K562 (cell line): ENCODE results near the gene BIVM. TPM values are rescaled to one million over a fixed set of nuclear protein-coding genes. Genes with fewer than 3 reads are reported as not detected.
A peak's percentile ranks its signal among the peaks of the same experiment; 100 is the strongest.

ENCODE experiments used
- ATAC-seq: fragments of 200-7000 bp; cut with Tn5 transposase; 3 replicates; pipeline ENCODE4 v1.9.1; 2020; ENCODE audit warnings: moderate library complexity
- BruUV-seq: library from RNA; stranded (reverse); fragments of 400-500 nt; replicated peaks from 2 replicates; lab custom pipeline; 2021; lab: Mats Ljungman, UMichigan
- CTCF ChIA-PET: fragments of 300-600 bp; formaldehyde crosslinking; extraction: SDS; loops from one replicate; lab custom pipeline; 2021; ENCODE audit warnings: low intra/inter-chr PET ratio; lab: Yijun Ruan, JAX
- POLR2A ChIA-PET: fragments of 300-600, 350-650 bp; sonication (Branson Sonifier 250); formaldehyde crosslinking; extraction: SDS; loops from one replicate; lab custom pipeline; 2021; ENCODE audit warnings: antibody characterized with exemption, inconsistent platforms; lab: Yijun Ruan, JAX
- DNase-seq, 4 experiments: peaks; one replicate each; pipeline versions ENCODE4 v3.0.0 to v3.0.0-alpha.2; 2011 to 2018; ENCODE audit warnings: low spot score in 3 of 4, mixed read lengths in 3 of 4; ENCODE audit errors: extremely low read depth in 1 of 4
- FAIRE-seq: peaks from 2 replicates; lab custom pipeline; 2011; peaks lifted over from hg19 to GRCh38; lab: Jason Lieb, UNC
- H2AFZ ChIP-seq: 2 replicates; pipeline ENCODE4 v1.6.0; 2011; ENCODE audit warnings: low read depth, low read length, control low read depth, inconsistent platforms
- H3K27ac ChIP-seq: fragments of 200-600 bp; 3 replicates; pipeline ENCODE4 v1.8.0; 2011; ENCODE audit warnings: low read depth, mild to moderate bottlenecking, control low read depth, inconsistent platforms, low read length, moderate library complexity, mixed read lengths; ENCODE audit errors: extremely low read depth
- H3K27me3 ChIP-seq, 2 experiments: fragments of 300-600 bp in 1 of 2; 2 replicates in 1 of 2; 3 replicates in 1 of 2; pipeline versions ENCODE4 v1.6.0 to v1.8.0; 2011; ENCODE audit warnings: inconsistent platforms in 2 of 2, low read length in 2 of 2, mild to moderate bottlenecking in 1 of 2, mixed read lengths in 1 of 2, moderate library complexity in 1 of 2; ENCODE audit not compliant: control insufficient read depth in 2 of 2, insufficient read depth in 2 of 2
- H3K36me3 ChIP-seq: fragments of 300-600 bp; 3 replicates; pipeline ENCODE4 v1.8.0; 2011; ENCODE audit warnings: mild to moderate bottlenecking, low read length, inconsistent platforms; ENCODE audit not compliant: control insufficient read depth, insufficient read depth
- H3K4me1 ChIP-seq, 2 experiments: fragments of 200-600 bp in 1 of 2; replicated peaks in 1 of 2; 2 replicates in 1 of 2; 3 replicates in 1 of 2; pipeline versions ENCODE4 v1.5.1 to v1.8.0; 2011; ENCODE audit warnings: inconsistent platforms in 2 of 2, low read length in 2 of 2, mild to moderate bottlenecking in 1 of 2, mixed read lengths in 1 of 2, moderate library complexity in 1 of 2; ENCODE audit not compliant: control insufficient read depth in 2 of 2, insufficient read depth in 2 of 2
- H3K4me2 ChIP-seq: 2 replicates; pipeline ENCODE4 v1.6.1; 2011; ENCODE audit warnings: low read length, control low read depth, inconsistent platforms, mixed read lengths; ENCODE audit not compliant: insufficient read depth
- H3K4me3 ChIP-seq: fragments of 200-600 bp; sonication (generic), shearing (Covaris generic); 2 replicates; pipeline ENCODE4 v1.5.1; 2016; ENCODE audit warnings: control low read depth, inconsistent platforms
- H3K79me2 ChIP-seq: fragments of 200-600 bp; 3 replicates; pipeline ENCODE4 v1.8.0; 2011; ENCODE audit warnings: low read length, inconsistent platforms; ENCODE audit not compliant: control insufficient read depth, insufficient read depth
- H3K9ac ChIP-seq, 2 experiments: 2 replicates each; pipeline versions ENCODE4 v1.6.0 to v1.6.1; 2011; ENCODE audit warnings: low read depth in 2 of 2, low read length in 2 of 2, control low read depth in 1 of 2, inconsistent platforms in 1 of 2, mild to moderate bottlenecking in 1 of 2, mixed read lengths in 1 of 2; ENCODE audit not compliant: insufficient read depth in 1 of 2
- H3K9me1 ChIP-seq: one replicate; pipeline ENCODE4 v1.6.0; 2011; ENCODE audit warnings: inconsistent platforms, mild to moderate bottlenecking, low read length, moderate library complexity; ENCODE audit not compliant: control insufficient read depth, insufficient read depth
- H3K9me3 ChIP-seq: replicated peaks from 2 replicates; pipeline ENCODE4 v1.5.1; 2011; ENCODE audit warnings: low read depth, low read length, inconsistent platforms; ENCODE audit not compliant: control insufficient read depth, insufficient read depth
- H4K20me1 ChIP-seq: replicated peaks from 2 replicates; pipeline ENCODE4 v1.6.1; 2011; ENCODE audit warnings: low read length, inconsistent platforms, mixed read lengths; ENCODE audit not compliant: control insufficient read depth, insufficient read depth
- FOSL1 ChIP-seq: fragments of 200-800 bp; sonication (Bioruptor generic); conservative IDR thresholded peaks from 2 replicates; pipeline ENCODE4 v1.6.1; 2016; ENCODE audit warnings: missing genetic modification characterization, missing compliant biosample characterization
- KLF13 ChIP-seq: fragments of 450-650 bp; IDR thresholded peaks from 2 replicates; pipeline ENCODE4 v1.6.1; 2016; ENCODE audit warnings: missing genetic modification characterization, low read depth, mild to moderate bottlenecking, missing compliant biosample characterization, moderate library complexity, borderline replicate concordance
- PYGO2 ChIP-seq: fragments of 450-650 bp; IDR thresholded peaks from 2 replicates; pipeline ENCODE4 v1.6.1; 2016; ENCODE audit warnings: mild to moderate bottlenecking, missing genetic modification characterization, moderate library complexity, missing compliant biosample characterization
- RAD21 ChIP-seq, 2 experiments: fragments of 250-450 bp in 1 of 2; fragments of 450-650 bp in 1 of 2; sonication (Bioruptor Pico) in 1 of 2; formaldehyde crosslinking in 1 of 2; IDR thresholded peaks in 1 of 2; conservative IDR thresholded peaks in 1 of 2; 2 replicates each; pipeline versions ENCODE4 v1.4.0 to v1.8.0; 2020 to 2022; ENCODE audit warnings: mild to moderate bottlenecking in 2 of 2, moderate library complexity in 1 of 2
- RFX7 ChIP-seq: fragments of 250-450 bp; sonication (Bioruptor Pico); IDR thresholded peaks from 2 replicates; pipeline ENCODE4 v1.5.1; 2021; ENCODE audit warnings: mild to moderate bottlenecking
- WGBS: fragments of 100-300 bp; shearing (Covaris generic); methylation state at CpG from one replicate; pipeline ENCODE4 v1.1.6; 2016; ENCODE audit warnings: low coverage, mixed read lengths; ENCODE audit not compliant: insufficient coverage; ENCODE audit errors: missing lambda C conversion rate; 5-methylcytosine and 5-hydroxymethylcytosine counted together
- in situ Hi-C: fragments of 300-500 bp; cut with MboI; formaldehyde crosslinking; loops from 4 replicates; pipeline ENCODE4 v1.15.0; 2018; ENCODE audit warnings: inconsistent platforms, mixed read lengths
- intact Hi-C: fragments of 100-400 bp; cut with micrococcal nuclease; formaldehyde crosslinking; loops from 2 replicates; pipeline ENCODE4 v1.14.2; 2022
- polyA plus RNA-seq, 8 experiments: library from polyadenylated mRNA; depleted of rRNA in 4 of 8; stranded (reverse) in 5 of 8; unstranded in 3 of 8; fragments of >200 nt; fragmentation: Nextera tagmentation in 2 of 8; fragmentation: Illumina TruSeq in 1 of 8; extraction: Ambion mirVana in 2 of 8; extraction: Trizol in 1 of 8; gene quantifications; 2 replicates each; pipeline versions ENCODE4 v1.2.1 to v1.2.3, GENCODE V29; 2011 to 2014; ENCODE audit warnings: inconsistent platforms in 1 of 8, missing spikeins in 1 of 8
- total RNA-seq, 7 experiments: library from RNA; depleted of rRNA in 6 of 7; stranded (reverse); fragments of >200 nt in 6 of 7; fragmentation: Illumina TruSeq in 2 of 7; extraction: Trizol in 2 of 7; gene quantifications; 2 replicates each; pipeline versions ENCODE4 v1.2.1 to v1.2.3, GENCODE V29; 2011 to 2021; ENCODE audit warnings: low replicate concordance in 1 of 7
- TF ChIP-seq, protein P1 (sequence below), 3 experiments: IDR thresholded peaks in 2 of 3; conservative IDR thresholded peaks in 1 of 3; 2 replicates each; pipeline ENCODE4 v1.5.1; 2011 to 2012; ENCODE audit warnings: low read length in 3 of 3, mild to moderate bottlenecking in 3 of 3, control low read depth in 2 of 3, improper control_type of control experiment in 1 of 3, inconsistent platforms in 1 of 3, low read depth in 1 of 3, mixed read lengths in 1 of 3, moderate library complexity in 1 of 3; ENCODE audit not compliant: insufficient read depth in 2 of 3

BIVM gene
- total and polyA plus RNA-seq, 9 of the 15 experiments (the other 6 are each of a cell fraction or from before 2014, with no cell fraction given) = 3.6 to 23.1 (median 16.8) TPM

- Histone ChIP-seq H4K20me1 (no peaks in the 10 kb centered on the region), H3K36me3 (peaks cover 66% of the 10 kb centered on the region), H3K9ac (no peak overlapping the region), H3K27me3 (no peaks in the 10 kb centered on the region), H3K79me2 (no peaks in the 10 kb centered on the region; the same call in 2 of the 3 replicates), H3K4me2 (no peak overlapping the region), H3K4me1 (no peaks in the 10 kb centered on the region), H3K9me3 (no peaks in the 10 kb centered on the region), H3K27ac (no peak overlapping the region), H3K9me1 (no peaks in the 10 kb centered on the region), H3K4me3 (no peak overlapping the region), H2AFZ (no peak overlapping the region)
- FAIRE-seq = peak; percentile 54
- peak; percentile 38 to 58 (median 49) for DNase-seq
- ChIA-PET CTCF (no interaction called here), POLR2A (no interaction called here)
- WGBS = 40% methylated on average over 18 of the region's 22 CpGs
- intact Hi-C loops (no loop called here), in situ Hi-C loops (no loop called here)
- peak; percentile 17 to 53; a peak in 2 of 4 replicates for TF ChIP-seq RAD21 (CRISPR knock-in tag; conservative IDR thresholded peaks at IDR 0.05 in 1 of 2, IDR thresholded peaks at IDR 0.05 in 1 of 2)
- TF ChIP-seq FOSL1 = no peak
- TF ChIP-seq KLF13 (tag) = no peak
- TF ChIP-seq RFX7 (CRISPR knock-in tag) = no peak
- no peak for TF ChIP-seq PYGO2 (tag)
- TF ChIP-seq, protein P1, sequence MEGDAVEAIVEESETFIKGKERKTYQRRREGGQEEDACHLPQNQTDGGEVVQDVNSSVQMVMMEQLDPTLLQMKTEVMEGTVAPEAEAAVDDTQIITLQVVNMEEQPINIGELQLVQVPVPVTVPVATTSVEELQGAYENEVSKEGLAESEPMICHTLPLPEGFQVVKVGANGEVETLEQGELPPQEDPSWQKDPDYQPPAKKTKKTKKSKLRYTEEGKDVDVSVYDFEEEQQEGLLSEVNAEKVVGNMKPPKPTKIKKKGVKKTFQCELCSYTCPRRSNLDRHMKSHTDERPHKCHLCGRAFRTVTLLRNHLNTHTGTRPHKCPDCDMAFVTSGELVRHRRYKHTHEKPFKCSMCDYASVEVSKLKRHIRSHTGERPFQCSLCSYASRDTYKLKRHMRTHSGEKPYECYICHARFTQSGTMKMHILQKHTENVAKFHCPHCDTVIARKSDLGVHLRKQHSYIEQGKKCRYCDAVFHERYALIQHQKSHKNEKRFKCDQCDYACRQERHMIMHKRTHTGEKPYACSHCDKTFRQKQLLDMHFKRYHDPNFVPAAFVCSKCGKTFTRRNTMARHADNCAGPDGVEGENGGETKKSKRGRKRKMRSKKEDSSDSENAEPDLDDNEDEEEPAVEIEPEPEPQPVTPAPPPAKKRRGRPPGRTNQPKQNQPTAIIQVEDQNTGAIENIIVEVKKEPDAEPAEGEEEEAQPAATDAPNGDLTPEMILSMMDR (IDR thresholded peaks at IDR 0.05 in 2 of 3, conservative IDR thresholded peaks at IDR 0.05 in 1 of 3; ENCODE audit: insufficient read depth in 2 of 3, low read depth in 1 of 3, low read length in 3 of 3) = peak; percentile 54 to 72 (median 65)
- peak; percentile 96 for ATAC-seq
- BruUV-seq = no TSS peak
Measured at GRCh38 chr13:102870677-102871415, 71.9 kb downstream of the BIVM start.
